CD4-positive, CD25-positive, alpha-beta regulatory T cell (primary cell): ENCODE results near the gene SHISAL1. TPM values are rescaled to one million over a fixed set of nuclear protein-coding genes. Genes with fewer than 3 reads are reported as not detected.
A peak's percentile ranks its signal among the peaks of the same experiment; 100 is the strongest.

Experiments used
- ATAC-seq, 2 donors: fragments of 150-1000 bp; cut with Tn5 transposase; one replicate each; pipeline ENCODE4 v1.10.0; 2021; ENCODE audit warnings: low read depth in 2 of 2, moderate number of reproducible peaks in 2 of 2, moderate library complexity in 1 of 2
- DNase-seq, 3 donors: peaks; one replicate each; pipeline versions ENCODE4 v3.0.0 to v3.0.0-alpha.2; 2012 to 2022; ENCODE audit warnings: mixed read lengths in 1 of 3
- H3K27ac ChIP-seq: one replicate; pipeline ENCODE4 v1.7.0; 2013; ENCODE audit warnings: mild to moderate bottlenecking, low read length; ENCODE audit not compliant: insufficient read depth, poor library complexity, severe bottlenecking
- H3K27me3 ChIP-seq: one replicate; pipeline ENCODE4 v1.7.0; 2013; ENCODE audit warnings: low read length; ENCODE audit not compliant: control insufficient read depth, insufficient read depth
- H3K36me3 ChIP-seq: one replicate; pipeline ENCODE4 v1.7.0; 2013; ENCODE audit warnings: mild to moderate bottlenecking, low read length, moderate library complexity; ENCODE audit not compliant: control insufficient read depth, insufficient read depth
- H3K4me1 ChIP-seq: 2 replicates; pipeline ENCODE4 v1.7.0; 2013; ENCODE audit warnings: mild to moderate bottlenecking, low read length; ENCODE audit not compliant: insufficient read depth, control insufficient read depth, poor library complexity, severe bottlenecking
- H3K4me3 ChIP-seq: one replicate; pipeline ENCODE4 v1.7.0; 2013; ENCODE audit warnings: low read depth, mild to moderate bottlenecking, low read length, moderate library complexity
- H3K9me3 ChIP-seq, 2 experiments: 1 replicate in 1 of 2; 2 replicates in 1 of 2; pipeline ENCODE4 v1.7.0; 2013; ENCODE audit warnings: low read length in 2 of 2, mild to moderate bottlenecking in 1 of 2, moderate library complexity in 1 of 2; ENCODE audit not compliant: control insufficient read depth in 2 of 2
- H3K27ac Mint-ChIP-seq, 3 donors: one replicate each; pipeline ENCODE4 v1.8.0; 2020 to 2022; ENCODE audit warnings: mild to moderate bottlenecking in 3 of 3, mixed read lengths in 3 of 3, moderate library complexity in 2 of 3
- H3K27me3 Mint-ChIP-seq: one replicate; pipeline ENCODE4 v1.8.0; 2022; ENCODE audit warnings: mild to moderate bottlenecking, mixed read lengths
- H3K36me3 Mint-ChIP-seq: one replicate; pipeline ENCODE4 v1.8.0; 2020; ENCODE audit warnings: mixed read lengths
- H3K4me1 Mint-ChIP-seq, 4 donors: one replicate each; pipeline ENCODE4 v1.8.0; 2020 to 2022; ENCODE audit warnings: mixed read lengths in 4 of 4, mild to moderate bottlenecking in 1 of 4
- H3K4me3 Mint-ChIP-seq, 4 donors: one replicate each; pipeline ENCODE4 v1.8.0; 2020 to 2022; ENCODE audit warnings: mild to moderate bottlenecking in 4 of 4, mixed read lengths in 4 of 4, moderate library complexity in 3 of 4
- H3K9me3 Mint-ChIP-seq, 7 donors: one replicate each; pipeline ENCODE4 v1.8.0; 2020 to 2022; ENCODE audit warnings: mixed read lengths in 7 of 7, mild to moderate bottlenecking in 3 of 7, moderate library complexity in 2 of 7
- polyA plus RNA-seq, 4 donors: library from polyadenylated mRNA; unstranded; fragments of 300-500 nt; fragmentation: Illumina TruSeq; gene quantifications; one replicate each; pipeline ENCODE4 v1.2.3, GENCODE V29; 2021
- total RNA-seq: library from RNA; stranded (reverse); gene quantifications from one replicate; pipeline ENCODE4 v1.2.3, GENCODE V29; 2022

Gene SHISAL1
- total and polyA plus RNA-seq, 5 donors from 2014 or later = not detected

GRCh38 chr22:44231233-44231632 lies 81.5 kb downstream of the SHISAL1 start:
- H3K36me3 ChIP-seq = no peaks in the 10 kb centered on the region
- no peak overlapping the region for H3K27ac ChIP-seq
- H3K4me1 ChIP-seq = no peaks in the 10 kb centered on the region
- Mint-ChIP-seq H3K9me3 (peaks cover 0 to 12% (median 7%) of the 10 kb centered on the region in 7 donors), H3K4me3 (no peak overlapping the region), H3K27me3 (peaks cover 4% of the 10 kb centered on the region), H3K4me1 (peaks cover 0 to 2% (median 0%) of the 10 kb centered on the region in 4 donors), H3K27ac (no peak overlapping the region), H3K36me3 (no peaks in the 10 kb centered on the region)
- H3K9me3 ChIP-seq = peaks cover 0 to 12% of the 10 kb centered on the region in 2 experiments
- DNase-seq (no peak), ATAC-seq (no peak)
- peaks cover 3% of the 10 kb centered on the region for H3K27me3 ChIP-seq
- H3K4me3 ChIP-seq = no peak overlapping the region

GRCh38 chr22:44229809-44230208 lies 82.9 kb downstream of the SHISAL1 start:
- no peak for DNase-seq
- Mint-ChIP-seq H3K27me3 (peaks cover 8% of the 10 kb centered on the region), H3K4me3 (no peak overlapping the region), H3K27ac (no peak overlapping the region), H3K4me1 (peaks cover 0 to 2% (median 0%) of the 10 kb centered on the region in 4 donors), H3K9me3 (peaks cover 0 to 12% (median 7%) of the 10 kb centered on the region in 7 donors), H3K36me3 (no peaks in the 10 kb centered on the region)
- H3K27ac ChIP-seq = no peak overlapping the region
- peaks cover 3% of the 10 kb centered on the region for H3K27me3 ChIP-seq
- no peak for ATAC-seq
- no peaks in the 10 kb centered on the region for H3K4me1 ChIP-seq
- no peaks in the 10 kb centered on the region for H3K36me3 ChIP-seq
- no peak overlapping the region for H3K4me3 ChIP-seq
- peaks cover 0 to 12% of the 10 kb centered on the region in 2 experiments for H3K9me3 ChIP-seq

- no peak for ATAC-seq
- Mint-ChIP-seq H3K36me3 (no peaks in the 10 kb centered on the region), H3K9me3 (peaks cover 0 to 12% (median 7%) of the 10 kb centered on the region in 7 donors), H3K27me3 (peaks cover 8% of the 10 kb centered on the region), H3K4me1 (peaks cover 0 to 2% (median 0%) of the 10 kb centered on the region in 4 donors), H3K4me3 (no peak overlapping the region), H3K27ac (no peak overlapping the region)
- peaks cover 0 to 12% of the 10 kb centered on the region in 2 experiments for H3K9me3 ChIP-seq
- no peak overlapping the region for H3K27ac ChIP-seq
- DNase-seq = no peak
- no peaks in the 10 kb centered on the region for H3K4me1 ChIP-seq
- H3K27me3 ChIP-seq = peaks cover 3% of the 10 kb centered on the region
- H3K36me3 ChIP-seq = no peaks in the 10 kb centered on the region
- no peak overlapping the region for H3K4me3 ChIP-seq
Observed at GRCh38 chr22:44229331-44229730, 83.4 kb downstream of the SHISAL1 start.

- Histone ChIP-seq H3K27ac (no peak overlapping the region), H3K4me1 (no peaks in the 10 kb centered on the region), H3K4me3 (no peak overlapping the region), H3K27me3 (peaks cover 3% of the 10 kb centered on the region), H3K9me3 (peaks cover 0 to 12% of the 10 kb centered on the region in 2 experiments), H3K36me3 (no peaks in the 10 kb centered on the region)
- Mint-ChIP-seq H3K36me3 (no peaks in the 10 kb centered on the region), H3K27ac (no peak overlapping the region), H3K27me3 (peaks cover 13% of the 10 kb centered on the region), H3K9me3 (peaks cover 0 to 12% (median 9%) of the 10 kb centered on the region in 7 donors), H3K4me3 (peak overlapping the region in 1 of 4 donors; percentile 48), H3K4me1 (no peaks in the 10 kb centered on the region)
- ATAC-seq = no peak
- no peak for DNase-seq
Observed at GRCh38 chr22:44225812-44226211, 86.9 kb downstream of the SHISAL1 start.

DNA sequence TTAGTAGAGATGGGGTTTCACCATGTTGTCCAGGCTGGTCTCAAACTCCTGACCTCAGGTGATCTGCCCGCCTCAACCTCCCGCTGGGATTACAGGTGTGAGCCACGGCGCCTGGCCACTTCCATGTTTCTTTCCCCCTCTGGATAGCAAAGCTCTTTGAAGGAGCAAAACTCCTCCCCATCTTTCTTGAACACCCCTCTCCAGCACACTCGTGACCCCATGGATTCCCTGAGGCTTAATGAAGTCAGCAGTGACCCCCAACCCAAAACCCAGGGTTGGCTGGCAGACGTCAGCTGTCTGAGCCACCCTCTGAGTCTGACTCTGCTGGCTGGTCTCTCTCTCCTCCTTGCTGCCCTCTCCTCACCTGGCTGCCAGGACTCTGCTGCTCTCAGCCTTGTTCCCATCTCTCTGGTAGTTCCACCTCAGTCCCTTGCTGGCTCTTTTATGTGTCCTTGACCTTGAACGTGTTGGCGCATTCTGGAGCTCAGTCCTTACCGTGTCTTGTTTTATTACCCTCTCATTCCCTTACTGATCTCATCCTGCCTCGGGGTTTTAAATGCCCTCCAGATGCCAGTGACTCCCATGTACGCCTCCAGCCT lies 87.6 kb downstream of the SHISAL1 start:
- Histone ChIP-seq H3K36me3 (no peaks in the 10 kb centered on the region), H3K4me3 (no peak overlapping the region), H3K27me3 (peaks cover 3% of the 10 kb centered on the region), H3K27ac (no peak overlapping the region), H3K4me1 (no peaks in the 10 kb centered on the region), H3K9me3 (peaks cover 0 to 12% of the 10 kb centered on the region in 2 experiments)
- Mint-ChIP-seq H3K9me3 (peaks cover 0 to 12% (median 9%) of the 10 kb centered on the region in 7 donors), H3K27ac (no peak overlapping the region), H3K4me3 (no peak overlapping the region), H3K36me3 (no peaks in the 10 kb centered on the region), H3K4me1 (no peaks in the 10 kb centered on the region), H3K27me3 (peaks cover 13% of the 10 kb centered on the region)
- no peak for ATAC-seq
- DNase-seq = no peak

- H3K9me3 ChIP-seq = peaks cover 0 to 8% of the 10 kb centered on the region in 2 experiments
- Mint-ChIP-seq H3K4me1 (no peaks in the 10 kb centered on the region), H3K9me3 (peaks cover 0 to 8% (median 5%) of the 10 kb centered on the region in 7 donors), H3K27me3 (peaks cover 9% of the 10 kb centered on the region), H3K27ac (no peak overlapping the region), H3K36me3 (no peaks in the 10 kb centered on the region), H3K4me3 (no peak overlapping the region)
- H3K27me3 ChIP-seq = no peaks in the 10 kb centered on the region
- H3K27ac ChIP-seq = no peak overlapping the region
- H3K36me3 ChIP-seq = no peaks in the 10 kb centered on the region
- DNase-seq (no peak), ATAC-seq (no peak)
- no peak overlapping the region for H3K4me3 ChIP-seq
- H3K4me1 ChIP-seq = no peaks in the 10 kb centered on the region
Observed at GRCh38 chr22:44224166-44224565, 88.6 kb downstream of the SHISAL1 start.

- no peaks in the 10 kb centered on the region for H3K4me1 Mint-ChIP-seq
- no peak for ATAC-seq
- peaks cover 0 to 4% (median 0%) of the 10 kb centered on the region in 7 donors for H3K9me3 Mint-ChIP-seq
- H3K36me3 Mint-ChIP-seq = no peaks in the 10 kb centered on the region
- H3K4me1 ChIP-seq = no peaks in the 10 kb centered on the region
- no peak overlapping the region for H3K4me3 ChIP-seq
- no peak overlapping the region for H3K27ac Mint-ChIP-seq
- H3K9me3 ChIP-seq = no peaks in the 10 kb centered on the region
- H3K27me3 Mint-ChIP-seq = peaks cover 9% of the 10 kb centered on the region
- H3K4me3 Mint-ChIP-seq = no peak overlapping the region
- no peak for DNase-seq
- H3K27me3 ChIP-seq = no peaks in the 10 kb centered on the region
- H3K27ac ChIP-seq = no peak overlapping the region
- H3K36me3 ChIP-seq = no peaks in the 10 kb centered on the region
Observed at GRCh38 chr22:44221710-44222475, 90.9 kb downstream of the SHISAL1 start.
